NT2/D1 (cell line): ENCODE measurements around the gene GDNF.

Experiments used
- SUZ12 ChIP-seq: IDR thresholded peaks from 2 replicates; pipeline ENCODE4 v1.6.1; 2011; ENCODE audit not compliant: insufficient read length, insufficient read depth; ENCODE audit errors: extremely low read depth
- ZNF274 ChIP-seq: IDR thresholded peaks from 2 replicates; pipeline ENCODE4 v1.6.1; 2011; ENCODE audit warnings: mild to moderate bottlenecking, low read depth, low read length

DNA sequence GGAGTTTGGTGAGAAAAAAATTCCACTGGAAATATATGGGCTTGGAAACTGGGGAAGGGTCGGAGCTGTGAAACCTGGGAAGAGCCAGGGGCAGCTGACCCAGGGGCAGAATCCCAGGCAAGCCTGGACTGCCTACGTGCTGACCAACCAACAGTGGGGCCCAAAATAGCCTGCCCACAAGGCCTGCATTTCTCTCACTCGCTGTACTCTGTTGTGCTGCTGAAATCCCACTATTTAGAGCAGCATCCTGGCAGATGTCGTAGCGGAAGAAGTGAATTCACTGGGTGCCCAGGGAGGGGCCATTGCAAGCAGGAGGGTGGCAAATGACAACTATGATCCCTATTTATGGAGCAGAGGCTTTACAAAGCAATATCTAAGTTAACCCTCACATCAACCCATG, 9.5 kb downstream of the GDNF start:
- no peak for TF ChIP-seq SUZ12
- TF ChIP-seq ZNF274 = no peak
